Measurements from ENCODE around the gene MYO1A. TPM values are rescaled to one million over a fixed set of nuclear protein-coding genes. Genes with fewer than 3 reads are reported as not detected.
A peak's percentile ranks its signal among the peaks of the same experiment; 100 is the strongest.

Gene MYO1A
- total and polyA plus RNA-seq, 2 of the 13 experiments (the other 11 are each of a cell fraction or from before 2014, with no cell fraction given): 5.3 to 6.0 TPM

GRCh38 chr12:57005980-57006808 is 43.7 kb downstream of the MYO1A start, which contains the start of gene ZBTB39 (continued):
- no peak for TF ChIP-seq ZNF570 (CRISPR knock-in tag; IDR thresholded peaks at IDR 0.05; ENCODE audit: borderline replicate concordance)
- TF ChIP-seq UBTF (CRISPR knock-in tag; IDR thresholded peaks at IDR 0.05): peak; percentile 67; the same call in 1 of the 2 replicates
- no peak for TF ChIP-seq ZNF644 (CRISPR knock-in tag; IDR thresholded peaks at IDR 0.05; ENCODE audit: low read depth)
- TF ChIP-seq ZNF740 (CRISPR knock-in tag; IDR thresholded peaks at IDR 0.05): peak; percentile 64; the same call in 1 of the 2 replicates
- no peak for TF ChIP-seq SRSF4 (IDR thresholded peaks at IDR 0.05; ENCODE audit: low read depth, low read length, poor library complexity, severe bottlenecking)
- peak; percentile 17 for TF ChIP-seq XRCC5 (optimal IDR thresholded peaks at IDR 0.05; ENCODE audit: low read length)
- TF ChIP-seq ZNF432 (CRISPR knock-in tag; IDR thresholded peaks at IDR 0.05; ENCODE audit: borderline replicate concordance): no peak
- peak; percentile 53 for TF ChIP-seq GABPA (IDR thresholded peaks at IDR 0.05; ENCODE audit: low read depth, low read length)
- TF ChIP-seq GABPA (CRISPR knock-in tag; IDR thresholded peaks at IDR 0.05; ENCODE audit: low read depth): no peak
- no peak for TF ChIP-seq POLR2AphosphoS2 (IDR thresholded peaks at IDR 0.05; ENCODE audit: low read depth, low read length)
- no peak for TF ChIP-seq ZBTB34 (CRISPR knock-in tag; IDR thresholded peaks at IDR 0.05)
- no peak for TF ChIP-seq LCORL (IDR thresholded peaks at IDR 0.05)
- TF ChIP-seq LCORL (CRISPR knock-in tag; IDR thresholded peaks at IDR 0.05): no peak
- no peak for TF ChIP-seq ATF3 (CRISPR knock-in tag; IDR thresholded peaks at IDR 0.05)
- no peak for TF ChIP-seq MYNN (CRISPR knock-in tag; IDR thresholded peaks at IDR 0.05; ENCODE audit: low read depth)
- no peak for TF ChIP-seq SIN3B (IDR thresholded peaks at IDR 0.05; ENCODE audit: low read length)
- no peak; the same call in 1 of the 2 replicates for TF ChIP-seq SRY (CRISPR knock-in tag; IDR thresholded peaks at IDR 0.05)
- TF ChIP-seq ZFP36L1 (CRISPR knock-in tag; IDR thresholded peaks at IDR 0.05): no peak
- no peak for TF ChIP-seq ZNF629 (CRISPR knock-in tag; conservative IDR thresholded peaks at IDR 0.05)
- TF ChIP-seq ZNF253 (CRISPR knock-in tag; IDR thresholded peaks at IDR 0.05; ENCODE audit: borderline replicate concordance): no peak
- TF ChIP-seq FIP1L1 (IDR thresholded peaks at IDR 0.05; ENCODE audit: borderline replicate concordance, insufficient read depth, low read depth, low read length): no peak
- TF ChIP-seq POLR2A (IDR thresholded peaks at IDR 0.05; ENCODE audit: insufficient read depth in 1 of 2, low read depth in 2 of 2, low read length in 2 of 2): peak; percentile 54 to 68; a peak in 3 of 4 replicates
- TF ChIP-seq ZNF512B (CRISPR knock-in tag; IDR thresholded peaks at IDR 0.05; ENCODE audit: borderline replicate concordance): no peak
- TF ChIP-seq JUND (CRISPR knock-in tag; IDR thresholded peaks at IDR 0.05): no peak

All from HepG2 (cell line).